DND-41 (cell line): ENCODE data around the gene DOHH.

ENCODE experiments used
- ATAC-seq: fragments of 200-7000 bp; cut with Tn5 transposase; 3 replicates; pipeline ENCODE4 v1.9.1; 2021; ENCODE audit warnings: low read depth; ENCODE audit not compliant: insufficient read depth
- DNase-seq: peaks from one replicate; pipeline ENCODE4 v3.0.0-alpha.2; 2020
- H2AFZ ChIP-seq: 2 replicates; pipeline ENCODE4 v1.6.0; 2012; ENCODE audit warnings: low read depth, low read length
- H3K27ac ChIP-seq: 2 replicates; pipeline ENCODE4 v1.5.1; 2012; ENCODE audit warnings: low read length, inconsistent platforms
- H3K27me3 ChIP-seq: fragments of 200-600 bp; sonication (generic); 2 replicates; pipeline ENCODE4 v1.6.0; 2012; ENCODE audit warnings: low read length, mild to moderate bottlenecking, inconsistent platforms; ENCODE audit not compliant: insufficient read depth, poor library complexity
- H3K36me3 ChIP-seq: 2 replicates; pipeline ENCODE4 v1.5.1; 2012; ENCODE audit warnings: low read length, inconsistent platforms; ENCODE audit not compliant: insufficient read depth
- H3K4me1 ChIP-seq: 2 replicates; pipeline ENCODE4 v1.5.1; 2012; ENCODE audit warnings: mild to moderate bottlenecking, low read length; ENCODE audit not compliant: insufficient read depth
- H3K4me2 ChIP-seq: 2 replicates; pipeline ENCODE4 v1.6.0; 2012; ENCODE audit warnings: mild to moderate bottlenecking, moderate library complexity, low read length, inconsistent platforms; ENCODE audit not compliant: insufficient read depth
- H3K4me3 ChIP-seq, 2 experiments: fragments of 200-600 bp in 1 of 2; shearing (Covaris generic) in 1 of 2; 2 replicates each; pipeline ENCODE4 v1.5.1; 2012 to 2016; ENCODE audit warnings: inconsistent platforms in 2 of 2, low read length in 2 of 2, mild to moderate bottlenecking in 2 of 2, low read depth in 1 of 2, moderate library complexity in 1 of 2
- H3K79me2 ChIP-seq: 2 replicates; pipeline ENCODE4 v1.6.0; 2012; ENCODE audit warnings: low read length, inconsistent platforms; ENCODE audit not compliant: insufficient read depth
- H3K9ac ChIP-seq: 2 replicates; pipeline ENCODE4 v1.6.0; 2012; ENCODE audit warnings: low read depth, mild to moderate bottlenecking, inconsistent platforms, low read length, moderate library complexity
- H3K9me3 ChIP-seq: 2 replicates; pipeline ENCODE4 v1.5.1; 2012; ENCODE audit warnings: low read length, moderate library complexity, mild to moderate bottlenecking, inconsistent platforms; ENCODE audit not compliant: insufficient read depth, severe bottlenecking
- H4K20me1 ChIP-seq: 2 replicates; pipeline ENCODE4 v1.6.0; 2012; ENCODE audit warnings: low read length; ENCODE audit not compliant: insufficient read depth
- EZH2 ChIP-seq: IDR thresholded peaks from 3 replicates; pipeline ENCODE4 v1.6.1; 2012; ENCODE audit warnings: borderline replicate concordance, low read depth, mild to moderate bottlenecking, moderate library complexity, low read length, inconsistent platforms; ENCODE audit not compliant: severe bottlenecking
- TF ChIP-seq, protein P1 (sequence below): IDR thresholded peaks from 2 replicates; pipeline ENCODE4 v1.5.1; 2012; ENCODE audit warnings: borderline replicate concordance, low read length, moderate library complexity, mild to moderate bottlenecking; ENCODE audit not compliant: poor library complexity, severe bottlenecking; ENCODE audit errors: extremely low read depth

The DOHH gene

DNA sequence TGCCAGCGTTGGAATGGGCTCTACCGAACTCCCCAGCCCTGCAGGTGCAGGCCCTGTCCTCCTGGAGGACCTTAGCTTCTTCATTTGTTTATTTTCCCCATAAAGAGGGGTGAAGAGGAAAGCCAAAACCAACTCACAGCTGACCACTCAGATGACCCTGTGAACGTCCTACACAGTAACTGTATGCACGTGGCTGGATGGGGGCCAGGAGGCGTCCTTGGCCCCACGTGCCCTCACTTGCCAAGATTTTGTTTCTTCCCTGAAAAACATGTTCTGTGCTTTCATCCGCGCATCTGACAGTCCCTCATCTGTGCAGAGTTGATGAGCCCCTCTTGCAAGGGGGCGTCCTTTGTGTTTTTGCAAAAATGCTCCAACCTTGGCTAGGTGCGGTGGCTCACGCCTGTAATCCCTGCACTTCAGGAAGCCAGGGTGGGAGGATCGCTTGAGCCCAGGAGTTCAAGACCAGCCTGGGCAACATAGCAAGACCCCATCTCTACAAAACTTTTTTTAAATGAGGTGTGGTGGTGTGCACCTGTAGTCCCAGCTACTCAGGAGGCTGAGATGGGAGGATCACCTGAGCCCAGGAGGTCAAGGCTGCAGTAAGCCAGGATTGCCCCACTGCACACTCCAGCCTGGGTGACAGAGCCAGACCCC, 33.2 kb upstream of the DOHH start:
- H3K27me3 ChIP-seq: no peaks in the 10 kb centered on the region
- DNase-seq: no peak
- no peaks in the 10 kb centered on the region for H3K9me3 ChIP-seq
- TF ChIP-seq, protein P1, sequence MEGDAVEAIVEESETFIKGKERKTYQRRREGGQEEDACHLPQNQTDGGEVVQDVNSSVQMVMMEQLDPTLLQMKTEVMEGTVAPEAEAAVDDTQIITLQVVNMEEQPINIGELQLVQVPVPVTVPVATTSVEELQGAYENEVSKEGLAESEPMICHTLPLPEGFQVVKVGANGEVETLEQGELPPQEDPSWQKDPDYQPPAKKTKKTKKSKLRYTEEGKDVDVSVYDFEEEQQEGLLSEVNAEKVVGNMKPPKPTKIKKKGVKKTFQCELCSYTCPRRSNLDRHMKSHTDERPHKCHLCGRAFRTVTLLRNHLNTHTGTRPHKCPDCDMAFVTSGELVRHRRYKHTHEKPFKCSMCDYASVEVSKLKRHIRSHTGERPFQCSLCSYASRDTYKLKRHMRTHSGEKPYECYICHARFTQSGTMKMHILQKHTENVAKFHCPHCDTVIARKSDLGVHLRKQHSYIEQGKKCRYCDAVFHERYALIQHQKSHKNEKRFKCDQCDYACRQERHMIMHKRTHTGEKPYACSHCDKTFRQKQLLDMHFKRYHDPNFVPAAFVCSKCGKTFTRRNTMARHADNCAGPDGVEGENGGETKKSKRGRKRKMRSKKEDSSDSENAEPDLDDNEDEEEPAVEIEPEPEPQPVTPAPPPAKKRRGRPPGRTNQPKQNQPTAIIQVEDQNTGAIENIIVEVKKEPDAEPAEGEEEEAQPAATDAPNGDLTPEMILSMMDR: no peak
- TF ChIP-seq EZH2: no peak
- H3K4me2 ChIP-seq: no peak overlapping the region
- no peak overlapping the region for H3K9ac ChIP-seq
- H3K4me1 ChIP-seq: no peaks in the 10 kb centered on the region
- H3K79me2 ChIP-seq: no peaks in the 10 kb centered on the region
- H3K4me3 ChIP-seq: no peak overlapping the region
- no peak for ATAC-seq
- H2AFZ ChIP-seq: no peak overlapping the region
- peaks cover 81% of the 10 kb centered on the region for H3K36me3 ChIP-seq
- H3K27ac ChIP-seq: no peak overlapping the region
- H4K20me1 ChIP-seq: peaks cover 36% of the 10 kb centered on the region

- ATAC-seq (no peak), DNase-seq (no peak)
- Histone ChIP-seq H3K4me1 (no peaks in the 10 kb centered on the region), H3K36me3 (peaks cover 82% of the 10 kb centered on the region), H2AFZ (no peak overlapping the region), H3K9me3 (no peaks in the 10 kb centered on the region), H4K20me1 (peaks cover 40% of the 10 kb centered on the region), H3K9ac (no peak overlapping the region), H3K4me3 (no peak overlapping the region), H3K79me2 (no peaks in the 10 kb centered on the region), H3K27me3 (no peaks in the 10 kb centered on the region), H3K27ac (no peak overlapping the region), H3K4me2 (no peak overlapping the region)
- no peak for TF ChIP-seq EZH2
- TF ChIP-seq, protein P1: no peak
Measured at GRCh38 chr19:3533033-3533432, 32.6 kb upstream of the DOHH start.

- Histone ChIP-seq H3K36me3 (peaks cover 85% of the 10 kb centered on the region), H3K9me3 (no peaks in the 10 kb centered on the region), H3K27me3 (no peaks in the 10 kb centered on the region), H2AFZ (no peak overlapping the region), H3K4me2 (no peak overlapping the region), H3K27ac (no peak overlapping the region), H3K79me2 (no peaks in the 10 kb centered on the region), H3K9ac (no peak overlapping the region), H4K20me1 (peaks cover 41% of the 10 kb centered on the region), H3K4me3 (no peak overlapping the region), H3K4me1 (no peaks in the 10 kb centered on the region)
- ATAC-seq: no peak
- DNase-seq: no peak
- TF ChIP-seq, protein P1: no peak
- TF ChIP-seq EZH2: no peak
Measured at GRCh38 chr19:3532154-3532786, 31.8 kb upstream of the DOHH start.
